Cerebellar cortex (tissue), 1 donor: Measurements from ENCODE around the gene NBAS.

Source experiments
- DNase-seq: peaks from one replicate; pipeline ENCODE4 v3.0.0-alpha.2; 2015; ENCODE audit warnings: low spot score

Gene NBAS

GRCh38 chr2:15128846-15129245, 432.3 kb downstream of the NBAS start:
- no peak for DNase-seq

DNA sequence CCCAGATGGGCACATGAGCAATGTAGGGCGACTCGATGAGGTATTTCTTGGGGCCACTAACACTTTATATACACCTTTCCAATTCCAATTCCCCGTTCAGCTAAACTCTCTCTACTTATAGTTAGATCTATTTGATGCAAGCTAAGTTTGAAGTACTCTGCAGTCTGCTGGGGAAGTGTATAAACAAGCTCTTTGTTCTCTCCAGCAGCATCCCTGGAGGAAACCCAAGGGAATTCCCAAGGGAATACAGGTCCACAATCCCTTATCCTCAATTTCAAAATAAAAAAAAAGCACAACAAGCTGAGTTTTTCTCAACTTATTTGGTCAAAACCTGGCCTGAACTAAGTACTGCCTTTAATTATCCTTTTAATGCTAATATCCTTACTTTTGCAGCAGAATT, 433.3 kb downstream of the NBAS start:
- no peak for DNase-seq

DNA sequence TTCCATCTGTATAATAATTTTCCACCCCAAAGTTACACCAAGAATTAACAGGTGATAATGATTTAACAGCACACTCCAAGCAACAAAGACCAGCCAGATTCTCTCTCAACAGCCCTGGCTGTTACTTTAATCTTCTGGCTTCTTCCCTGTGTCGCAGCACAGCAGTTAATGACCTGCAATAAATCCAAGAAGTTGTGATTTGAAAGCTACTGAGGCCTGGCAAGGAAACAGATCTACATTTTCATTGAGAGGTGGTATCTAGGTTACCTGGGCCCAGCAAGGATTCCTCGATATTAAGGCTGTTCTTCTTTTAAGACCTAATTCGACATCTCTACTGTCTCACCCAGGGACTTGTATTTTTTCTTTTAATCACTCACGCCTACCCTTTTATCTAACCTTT, 433.8 kb downstream of the NBAS start:
- DNase-seq: no peak

DNA sequence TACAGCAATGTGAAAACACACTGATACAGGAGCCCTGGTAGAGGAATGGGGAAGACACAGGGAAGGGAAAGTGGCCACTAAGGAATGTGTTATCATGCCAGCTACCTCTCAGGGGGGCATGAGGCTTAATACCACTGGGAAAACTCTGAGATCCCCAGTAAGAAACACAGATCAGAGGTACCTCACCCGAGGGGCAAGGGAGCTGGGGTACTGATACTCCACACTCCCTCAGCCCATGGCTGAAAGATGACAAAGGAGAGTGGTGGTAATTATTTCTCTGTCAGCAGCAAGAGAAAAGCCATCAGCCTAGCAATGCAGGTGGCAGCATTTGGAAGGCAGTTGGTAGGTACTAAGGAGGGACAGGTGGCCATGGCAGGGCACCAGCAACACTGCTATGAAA, 434.8 kb downstream of the NBAS start:
- no peak for DNase-seq

DNA sequence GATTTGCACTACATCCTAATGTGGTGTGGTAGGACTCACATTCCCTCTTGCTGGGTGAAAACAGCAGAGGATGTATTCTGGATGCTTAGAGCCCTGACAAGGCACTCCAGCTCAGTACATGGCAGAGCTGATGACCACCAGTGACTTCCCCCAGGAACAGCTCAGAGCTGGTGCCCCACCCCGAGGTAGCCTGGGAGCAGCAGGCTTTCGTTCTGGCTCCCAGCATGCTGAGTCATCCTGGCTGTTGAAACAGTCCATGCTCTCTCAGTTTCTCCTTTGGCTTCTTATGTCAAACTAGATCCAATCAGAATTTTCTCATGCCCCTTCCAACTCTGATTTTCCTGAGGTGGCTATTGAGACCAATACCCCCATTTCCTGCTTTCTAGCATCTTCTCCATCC, 438.2 kb downstream of the NBAS start:
- no peak for DNase-seq

DNA sequence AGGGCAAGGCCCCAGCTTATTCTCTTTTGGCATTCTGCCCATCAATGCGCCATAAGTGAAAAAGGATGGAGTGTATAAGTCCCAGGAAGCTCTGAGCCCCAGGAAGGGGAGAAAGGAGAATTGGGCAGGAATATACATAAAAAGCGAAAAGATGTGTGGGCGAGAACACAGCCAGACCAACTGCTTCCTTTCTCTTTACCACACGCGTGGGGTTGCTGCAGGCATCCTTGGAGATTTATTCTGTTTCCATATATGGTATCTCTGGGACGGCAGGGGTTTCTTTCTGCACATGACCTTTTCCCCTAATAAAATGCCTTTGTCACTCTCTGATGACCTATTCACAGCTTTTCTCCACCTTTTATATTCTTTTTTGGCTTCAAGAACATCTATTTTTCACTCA, 440.5 kb downstream of the NBAS start:
- DNase-seq: no peak

- no peak for DNase-seq
These were observed 441.4 kb downstream of the NBAS start for GRCh38 chr2:15119722-15120175.

DNA sequence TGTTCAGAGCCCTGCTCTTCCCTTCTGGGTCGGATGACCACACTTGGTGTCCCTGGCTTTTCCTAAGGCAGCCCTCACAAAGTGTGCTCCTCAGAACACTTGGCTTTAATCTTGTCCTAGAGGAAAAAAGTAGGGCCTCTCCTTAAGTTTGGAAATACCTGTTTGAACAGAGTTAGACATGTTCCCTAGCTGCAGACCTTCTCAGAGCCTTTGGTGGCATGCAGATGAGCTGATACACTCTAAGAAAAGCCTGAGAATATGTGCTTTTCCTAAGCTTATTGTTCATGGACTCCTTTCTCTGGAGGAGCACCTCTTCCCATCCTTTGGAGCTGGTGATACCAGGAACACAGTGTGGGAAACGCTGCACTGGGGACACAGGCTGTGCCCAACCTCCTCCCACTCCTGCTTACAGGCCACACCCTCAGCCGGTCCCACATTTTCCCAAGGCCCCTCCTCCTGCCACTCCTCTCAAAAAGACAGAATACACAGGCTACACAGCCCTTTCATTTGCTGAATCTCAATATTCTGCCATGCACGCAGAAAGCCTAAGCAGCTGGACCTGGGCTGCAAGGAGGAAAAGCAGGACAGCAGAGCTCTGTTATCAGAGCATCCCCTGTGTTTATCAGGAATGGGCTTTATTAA, 443.6 kb downstream of the NBAS start:
- no peak for DNase-seq
